PC-3 (cell line): ENCODE data around the gene VAMP8. TPM values are rescaled to one million over a fixed set of nuclear protein-coding genes. Genes with fewer than 3 reads are reported as not detected.
"Not testable (repeated sequence)": the region's sequence is repeated elsewhere in the genome, so short reads cannot be mapped to it uniquely, and the experiment has no call there.

Experiments used
- ATAC-seq: fragments of 200-7000 bp; cut with Tn5 transposase; 2 replicates; pipeline ENCODE4 v1.9.1; 2020; ENCODE audit warnings: mild to moderate bottlenecking, moderate library complexity
- BruUV-seq: library from RNA; stranded (reverse); fragments of 400-500 nt; replicated peaks from 2 replicates; lab custom pipeline; 2021; lab: Mats Ljungman, UMichigan
- CTCF ChIA-PET: fragments of 300-600 bp; sonication (Branson Sonifier 250); formaldehyde crosslinking; loops from one replicate; lab custom pipeline; 2022; ENCODE audit warnings: antibody characterized with exemption; lab: Charles Lee
- POLR2A ChIA-PET: fragments of 300-600 bp; sonication (Branson Sonifier 250); formaldehyde crosslinking; loops from one replicate; lab custom pipeline; 2022; ENCODE audit warnings: antibody characterized with exemption; ENCODE audit not compliant: unreplicated experiment; lab: Charles Lee
- DNase-seq: peaks from one replicate; pipeline ENCODE4 v3.0.0-alpha.2; 2015
- H2AFZ ChIP-seq: fragments of 300-600 bp; sonication (generic); 2 replicates; pipeline ENCODE4 v1.6.0; 2016; ENCODE audit warnings: antibody characterized with exemption, low read length
- H3F3A ChIP-seq: fragments of 300-600 bp; sonication (generic); one replicate; pipeline ENCODE4 v1.6.0; 2017; ENCODE audit warnings: antibody characterized with exemption, low read length, control low read depth, mild to moderate bottlenecking; ENCODE audit not compliant: unreplicated experiment
- H3K27ac ChIP-seq: fragments of 300-600 bp; sonication (generic); 2 replicates; pipeline ENCODE4 v1.5.1; 2016; ENCODE audit warnings: mild to moderate bottlenecking, low read length
- H3K27me3 ChIP-seq: fragments of 300-600 bp; sonication (generic); 2 replicates; pipeline ENCODE4 v1.6.1; 2016; ENCODE audit warnings: low read length, mixed read lengths
- H3K36me3 ChIP-seq: fragments of 300-600 bp; sonication (generic); 2 replicates; pipeline ENCODE4 v1.6.1; 2016; ENCODE audit warnings: low read depth, mixed run types, low read length, mixed read lengths
- H3K4me1 ChIP-seq: fragments of 300-600 bp; sonication (generic); 2 replicates; pipeline ENCODE4 v1.5.1; 2016; ENCODE audit warnings: low read length; ENCODE audit not compliant: insufficient read depth
- H3K4me2 ChIP-seq: fragments of 300-600 bp; sonication (generic); 2 replicates; pipeline ENCODE4 v1.6.0; 2016; ENCODE audit warnings: low read length
- H3K4me3 ChIP-seq: fragments of 300-600 bp; sonication (generic); 2 replicates; pipeline ENCODE4 v1.5.1; 2016; ENCODE audit warnings: mild to moderate bottlenecking, low read length, mixed read lengths
- H3K79me2 ChIP-seq: fragments of 300-600 bp; sonication (generic); 2 replicates; pipeline ENCODE4 v1.6.1; 2017; ENCODE audit warnings: low read length, mixed read lengths
- H3K9ac ChIP-seq: fragments of 300-600 bp; sonication (generic); 2 replicates; pipeline ENCODE4 v1.6.0; 2016; ENCODE audit warnings: mild to moderate bottlenecking, low read length
- H3K9me2 ChIP-seq: fragments of 300-600 bp; sonication (generic); replicated peaks from 2 replicates; pipeline ENCODE4 v1.6.1; 2016; ENCODE audit warnings: mixed run types, low read length, mixed read lengths
- H3K9me3 ChIP-seq: fragments of 300-600 bp; sonication (generic); 2 replicates; pipeline ENCODE4 v1.6.1; 2016; ENCODE audit warnings: low read length, mixed read lengths
- H4K20me1 ChIP-seq: fragments of 300-600 bp; sonication (generic); 2 replicates; pipeline ENCODE4 v1.6.1; 2016; ENCODE audit warnings: low read length, mixed read lengths
- EZH2 ChIP-seq: fragments of 300-600 bp; sonication (generic); IDR thresholded peaks from one replicate; pipeline ENCODE4 v1.6.1; 2017; ENCODE audit warnings: antibody characterized with exemption, mild to moderate bottlenecking, low read length; ENCODE audit not compliant: unreplicated experiment
- EZH2phosphoT487 ChIP-seq: fragments of 300-600 bp; sonication (generic); IDR thresholded peaks from 2 replicates; pipeline ENCODE4 v1.6.1; 2018; ENCODE audit warnings: mild to moderate bottlenecking, antibody characterized with exemption, low read length, borderline replicate concordance
- intact Hi-C: fragments of 100-400 bp; cut with micrococcal nuclease; formaldehyde crosslinking; loops from 2 replicates; pipeline ENCODE4 v1.9.0; 2023
- total RNA-seq: library from RNA; depleted of rRNA; stranded (reverse); fragments of >200 nt; gene quantifications from 2 replicates; pipeline ENCODE4 v1.2.3, GENCODE V29; 2014
- TF ChIP-seq, protein P1 (sequence below): fragments of 300-600 bp; sonication (generic); conservative IDR thresholded peaks from 2 replicates; pipeline ENCODE4 v1.5.1; 2017; ENCODE audit warnings: antibody characterized with exemption, low read depth, mild to moderate bottlenecking, low read length

Gene VAMP8
- total RNA-seq, 1 experiment from 2014 or later = 142 TPM

DNA sequence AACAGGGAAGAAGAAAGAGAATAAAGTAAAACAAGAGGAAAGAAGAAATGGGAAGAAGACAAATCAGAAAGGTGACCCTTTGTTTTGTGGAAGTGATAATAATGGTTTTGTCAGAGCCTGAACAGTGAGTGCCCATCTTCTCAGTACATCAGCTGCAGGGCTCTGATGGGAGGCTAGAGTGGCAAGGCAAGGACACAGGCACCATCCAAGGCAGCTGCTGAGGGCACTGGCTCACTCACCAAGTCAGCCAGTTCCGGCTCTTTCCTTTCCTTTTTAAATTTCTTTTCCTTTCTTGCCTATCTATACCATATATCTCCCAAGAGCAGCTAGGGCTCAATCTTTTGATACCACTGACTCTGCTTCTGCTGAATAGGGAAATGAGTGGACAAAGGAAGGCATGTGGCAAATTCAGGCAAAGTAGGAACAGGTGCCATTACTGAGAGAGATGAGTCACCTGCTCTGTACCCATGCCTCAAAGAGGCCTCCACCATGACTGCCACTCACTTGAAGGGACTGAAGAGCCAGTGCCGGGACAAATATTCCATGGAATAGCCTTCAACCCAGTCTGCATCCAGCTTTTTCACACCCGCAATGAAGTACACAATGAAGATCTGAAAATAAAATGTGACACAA lies 22.3 kb upstream of the VAMP8 start:
- no peak for ATAC-seq
- TF ChIP-seq EZH2phosphoT487 = no peak
- TF ChIP-seq, protein P1, sequence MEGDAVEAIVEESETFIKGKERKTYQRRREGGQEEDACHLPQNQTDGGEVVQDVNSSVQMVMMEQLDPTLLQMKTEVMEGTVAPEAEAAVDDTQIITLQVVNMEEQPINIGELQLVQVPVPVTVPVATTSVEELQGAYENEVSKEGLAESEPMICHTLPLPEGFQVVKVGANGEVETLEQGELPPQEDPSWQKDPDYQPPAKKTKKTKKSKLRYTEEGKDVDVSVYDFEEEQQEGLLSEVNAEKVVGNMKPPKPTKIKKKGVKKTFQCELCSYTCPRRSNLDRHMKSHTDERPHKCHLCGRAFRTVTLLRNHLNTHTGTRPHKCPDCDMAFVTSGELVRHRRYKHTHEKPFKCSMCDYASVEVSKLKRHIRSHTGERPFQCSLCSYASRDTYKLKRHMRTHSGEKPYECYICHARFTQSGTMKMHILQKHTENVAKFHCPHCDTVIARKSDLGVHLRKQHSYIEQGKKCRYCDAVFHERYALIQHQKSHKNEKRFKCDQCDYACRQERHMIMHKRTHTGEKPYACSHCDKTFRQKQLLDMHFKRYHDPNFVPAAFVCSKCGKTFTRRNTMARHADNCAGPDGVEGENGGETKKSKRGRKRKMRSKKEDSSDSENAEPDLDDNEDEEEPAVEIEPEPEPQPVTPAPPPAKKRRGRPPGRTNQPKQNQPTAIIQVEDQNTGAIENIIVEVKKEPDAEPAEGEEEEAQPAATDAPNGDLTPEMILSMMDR = no peak
- no peak for TF ChIP-seq EZH2
- H3K36me3 ChIP-seq = peaks cover 39% of the 10 kb centered on the region; the same call in 1 of the 2 replicates
- ChIA-PET CTCF (no interaction called here), POLR2A (no interaction called here)
- no peak overlapping the region for H3K4me2 ChIP-seq
- no peak overlapping the region for H3K9ac ChIP-seq
- no peaks in the 10 kb centered on the region for H4K20me1 ChIP-seq
- DNase-seq = no peak
- no peaks in the 10 kb centered on the region for H3F3A ChIP-seq
- peaks cover 24% of the 10 kb centered on the region for H3K79me2 ChIP-seq
- H3K9me2 ChIP-seq = no peaks in the 10 kb centered on the region
- no peak overlapping the region for H3K4me3 ChIP-seq
- intact Hi-C loops = no loop called here
- H3K27me3 ChIP-seq = no peaks in the 10 kb centered on the region
- H3K9me3 ChIP-seq = no peaks in the 10 kb centered on the region
- BruUV-seq = no TSS peak
- no peak overlapping the region for H3K27ac ChIP-seq
- peaks cover 13% of the 10 kb centered on the region for H3K4me1 ChIP-seq
- H2AFZ ChIP-seq = no peak overlapping the region

DNA sequence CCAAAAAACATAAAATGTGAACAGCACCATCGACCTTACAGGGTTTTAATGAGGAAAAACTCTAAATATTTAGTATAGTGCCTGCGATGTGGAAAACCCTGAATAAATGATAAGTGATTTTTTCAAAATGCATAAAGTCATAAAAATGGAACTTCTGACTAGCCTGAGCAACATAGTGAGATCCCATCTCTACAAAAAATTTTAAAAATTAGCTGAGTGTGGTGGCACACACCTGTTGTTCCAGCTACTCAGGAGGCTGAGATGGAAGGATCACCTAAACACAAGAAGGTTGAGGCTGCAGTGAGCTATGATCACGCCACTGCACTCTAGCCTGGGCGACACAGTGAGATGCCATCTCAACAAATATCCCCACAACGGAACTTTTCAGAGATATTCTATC lies 20.3 kb upstream of the VAMP8 start:
- no peaks in the 10 kb centered on the region for H3K9me3 ChIP-seq
- intact Hi-C loops = no loop called here
- ChIA-PET POLR2A (interaction anchor here (0.7 kb wide), 1 partner anchor 9 kb away, joined by 4 read pairs; no protein-coding TSS in a partner anchor), CTCF (no interaction called here)
- no peaks in the 10 kb centered on the region for H3K9me2 ChIP-seq
- H3F3A ChIP-seq = no peaks in the 10 kb centered on the region
- no peak overlapping the region for H3K4me2 ChIP-seq
- H3K9ac ChIP-seq = no peak overlapping the region
- no peaks in the 10 kb centered on the region for H4K20me1 ChIP-seq
- peaks cover 21% of the 10 kb centered on the region; the same call in 1 of the 2 replicates for H3K36me3 ChIP-seq
- no peak for TF ChIP-seq EZH2
- TF ChIP-seq EZH2phosphoT487 = no peak
- TF ChIP-seq, protein P1 = no peak
- ATAC-seq (no peak), DNase-seq (no peak)
- H3K4me1 ChIP-seq = peaks cover 10% of the 10 kb centered on the region
- H3K27ac ChIP-seq = no peak overlapping the region
- no peak overlapping the region for H2AFZ ChIP-seq
- no peak overlapping the region for H3K4me3 ChIP-seq
- no peaks in the 10 kb centered on the region for H3K27me3 ChIP-seq
- BruUV-seq = no TSS peak
- peaks cover 35% of the 10 kb centered on the region for H3K79me2 ChIP-seq

DNA sequence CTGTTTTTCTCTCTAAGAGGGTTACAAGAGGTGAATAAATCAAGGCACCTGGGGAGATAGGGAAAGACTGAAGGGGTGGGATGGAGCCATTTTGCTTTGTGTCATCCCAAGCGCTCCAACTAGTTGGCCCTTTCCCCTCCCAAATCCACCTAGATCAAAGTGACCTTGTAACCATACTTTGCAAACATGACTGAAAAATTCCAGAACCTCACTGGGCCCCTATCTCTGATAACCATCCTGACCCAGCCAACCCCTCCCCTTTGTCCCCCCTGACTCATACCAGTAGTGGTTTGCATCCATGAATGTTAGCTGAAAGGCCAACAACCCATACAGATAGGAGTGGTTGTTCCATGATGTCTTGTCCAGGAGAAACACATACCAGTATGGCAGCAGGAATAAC lies 19.2 kb upstream of the VAMP8 start:
- TF ChIP-seq EZH2phosphoT487 (no peak), EZH2 (no peak)
- TF ChIP-seq, protein P1 = no peak
- ChIA-PET CTCF (no interaction called here), POLR2A (no interaction called here)
- ATAC-seq (no peak), DNase-seq (no peak)
- no peak overlapping the region for H2AFZ ChIP-seq
- peaks cover 21% of the 10 kb centered on the region; the same call in 1 of the 2 replicates for H3K36me3 ChIP-seq
- no peak overlapping the region for H3K9ac ChIP-seq
- no peak overlapping the region for H3K27ac ChIP-seq
- H4K20me1 ChIP-seq = no peaks in the 10 kb centered on the region
- H3K4me3 ChIP-seq = no peak overlapping the region
- peaks cover 10% of the 10 kb centered on the region for H3K4me1 ChIP-seq
- no peaks in the 10 kb centered on the region for H3F3A ChIP-seq
- no peaks in the 10 kb centered on the region for H3K9me3 ChIP-seq
- no peak overlapping the region for H3K4me2 ChIP-seq
- no peaks in the 10 kb centered on the region for H3K27me3 ChIP-seq
- BruUV-seq = no TSS peak
- intact Hi-C loops = no loop called here
- peaks cover 35% of the 10 kb centered on the region for H3K79me2 ChIP-seq
- no peaks in the 10 kb centered on the region for H3K9me2 ChIP-seq

DNA sequence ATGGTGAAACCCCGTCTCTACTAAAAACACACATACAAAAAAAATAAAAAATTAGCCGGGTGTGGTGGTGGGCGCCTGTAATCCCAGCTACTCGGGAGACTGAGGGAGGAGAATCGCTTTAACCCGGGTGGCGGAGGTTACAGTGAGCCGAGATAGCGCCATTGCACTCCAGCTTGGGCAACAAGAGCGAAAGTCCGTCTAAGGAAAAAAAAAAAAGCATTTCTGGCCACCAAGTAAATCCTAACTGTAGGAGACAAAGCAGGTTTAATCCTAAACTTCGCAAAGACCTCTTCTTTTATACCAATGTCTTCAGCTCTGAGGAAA lies 17.0 kb upstream of the VAMP8 start:
- CTCF ChIA-PET = interaction anchor here (0.7 to 1.1 kb wide), 2 partner anchors 8 to 250 kb away, joined by 3 read pairs; no protein-coding TSS in a partner anchor

More for the DNA sequence above, 17.0 kb upstream of the VAMP8 start:
- Histone ChIP-seq H3K4me3 (peak overlapping the region; percentile 88), H3K9ac (peak overlapping the region; percentile 84), H3K79me2 (peaks cover 35% of the 10 kb centered on the region), H3K4me2 (peak overlapping the region; percentile 92), H3K36me3 (peaks cover 13% of the 10 kb centered on the region; the same call in 1 of the 2 replicates), H3K4me1 (peaks cover 10% of the 10 kb centered on the region)
- not testable (repeated sequence) for H3F3A ChIP-seq, BruUV-seq, H2AFZ ChIP-seq, ATAC-seq, H3K27me3 ChIP-seq, H4K20me1 ChIP-seq, H3K9me2 ChIP-seq, H3K27ac ChIP-seq, H3K9me3 ChIP-seq, DNase-seq
- intact Hi-C loops = loop anchor here (2.0 kb wide), 1 partner anchor 42 kb away; the partner anchor contains the start of gene TMEM150A
- POLR2A ChIA-PET = interaction anchor here (0.6 kb wide), 1 partner anchor 167 kb away, joined by 3 read pairs; no protein-coding TSS in a partner anchor
